Measurements from ENCODE around the gene IMMP2L.

DNA sequence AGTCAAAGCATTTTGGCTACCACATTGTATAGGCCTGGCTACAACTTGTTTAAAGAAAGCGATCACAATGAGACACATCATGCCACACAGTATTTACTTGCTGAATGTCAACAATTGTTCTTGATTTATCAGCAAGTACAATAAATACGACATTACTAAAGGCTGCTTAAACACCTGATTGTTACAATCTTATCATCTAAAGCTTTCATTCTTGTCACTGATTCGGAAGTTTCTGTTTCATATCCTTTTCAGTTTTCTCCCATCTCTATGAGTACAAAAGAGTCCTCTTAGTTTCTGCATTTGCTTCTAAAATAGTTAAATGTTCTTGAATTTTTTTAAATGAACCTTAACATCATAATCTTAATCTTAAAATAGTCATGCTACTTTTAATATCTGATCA, 599.5 kb downstream of the IMMP2L start:
- TF ChIP-seq POLR2AphosphoS5 (IDR thresholded peaks at IDR 0.05; ENCODE audit: low read depth, low read length) (no peak), TAF1 (IDR thresholded peaks at IDR 0.05; ENCODE audit: borderline replicate concordance, insufficient read depth, low read length) (no peak), SIN3A (IDR thresholded peaks at IDR 0.05; ENCODE audit: borderline replicate concordance, insufficient read depth, low read length) (no peak), FOXP2 (optimal IDR thresholded peaks at IDR 0.05; ENCODE audit: borderline replicate concordance, extremely low read depth, extremely low read length, insufficient read depth) (no peak)
- TF ChIP-seq, protein P1, sequence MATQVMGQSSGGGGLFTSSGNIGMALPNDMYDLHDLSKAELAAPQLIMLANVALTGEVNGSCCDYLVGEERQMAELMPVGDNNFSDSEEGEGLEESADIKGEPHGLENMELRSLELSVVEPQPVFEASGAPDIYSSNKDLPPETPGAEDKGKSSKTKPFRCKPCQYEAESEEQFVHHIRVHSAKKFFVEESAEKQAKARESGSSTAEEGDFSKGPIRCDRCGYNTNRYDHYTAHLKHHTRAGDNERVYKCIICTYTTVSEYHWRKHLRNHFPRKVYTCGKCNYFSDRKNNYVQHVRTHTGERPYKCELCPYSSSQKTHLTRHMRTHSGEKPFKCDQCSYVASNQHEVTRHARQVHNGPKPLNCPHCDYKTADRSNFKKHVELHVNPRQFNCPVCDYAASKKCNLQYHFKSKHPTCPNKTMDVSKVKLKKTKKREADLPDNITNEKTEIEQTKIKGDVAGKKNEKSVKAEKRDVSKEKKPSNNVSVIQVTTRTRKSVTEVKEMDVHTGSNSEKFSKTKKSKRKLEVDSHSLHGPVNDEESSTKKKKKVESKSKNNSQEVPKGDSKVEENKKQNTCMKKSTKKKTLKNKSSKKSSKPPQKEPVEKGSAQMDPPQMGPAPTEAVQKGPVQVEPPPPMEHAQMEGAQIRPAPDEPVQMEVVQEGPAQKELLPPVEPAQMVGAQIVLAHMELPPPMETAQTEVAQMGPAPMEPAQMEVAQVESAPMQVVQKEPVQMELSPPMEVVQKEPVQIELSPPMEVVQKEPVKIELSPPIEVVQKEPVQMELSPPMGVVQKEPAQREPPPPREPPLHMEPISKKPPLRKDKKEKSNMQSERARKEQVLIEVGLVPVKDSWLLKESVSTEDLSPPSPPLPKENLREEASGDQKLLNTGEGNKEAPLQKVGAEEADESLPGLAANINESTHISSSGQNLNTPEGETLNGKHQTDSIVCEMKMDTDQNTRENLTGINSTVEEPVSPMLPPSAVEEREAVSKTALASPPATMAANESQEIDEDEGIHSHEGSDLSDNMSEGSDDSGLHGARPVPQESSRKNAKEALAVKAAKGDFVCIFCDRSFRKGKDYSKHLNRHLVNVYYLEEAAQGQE (IDR thresholded peaks at IDR 0.05; ENCODE audit: insufficient read depth in 1 of 2, low read depth in 2 of 2, low read length in 2 of 2), result no peak
